HepG2 (cell line): ENCODE results near the gene DSTN. TPM values are rescaled to one million over a fixed set of nuclear protein-coding genes. Genes with fewer than 3 reads are reported as not detected.
A peak's percentile ranks its signal among the peaks of the same experiment; 100 is the strongest.

Experiments
- ADNP ChIP-seq: sonication (generic); formaldehyde crosslinking; IDR thresholded peaks from 2 replicates; pipeline ENCODE4 v1.4.0; 2020; ENCODE audit warnings: missing genetic modification reagents
- DNMT1 ChIP-seq: sonication (generic); formaldehyde crosslinking; IDR thresholded peaks from 2 replicates; pipeline ENCODE4 v1.5.1; 2020; ENCODE audit warnings: mild to moderate bottlenecking, missing genetic modification reagents
- DRAP1 ChIP-seq: IDR thresholded peaks from 2 replicates; pipeline ENCODE4 v1.6.1; 2016; ENCODE audit warnings: missing genetic modification reagents, missing compliant biosample characterization
- HNF1A ChIP-seq, 2 experiments: sonication (generic) in 1 of 2; formaldehyde crosslinking in 1 of 2; IDR thresholded peaks; 2 replicates each; pipeline versions ENCODE4 v1.4.0 to v1.6.1; 2016 to 2020; ENCODE audit warnings: borderline replicate concordance in 1 of 2, low read depth in 1 of 2, mild to moderate bottlenecking in 1 of 2, missing genetic modification reagents in 1 of 2
- HOXA3 ChIP-seq: sonication (generic); formaldehyde crosslinking; IDR thresholded peaks from 2 replicates; pipeline ENCODE4 v1.5.0; 2020; ENCODE audit warnings: missing genetic modification reagents
- JARID2 ChIP-seq: sonication (generic); formaldehyde crosslinking; IDR thresholded peaks from 2 replicates; pipeline ENCODE4 v1.8.1; 2023; ENCODE audit warnings: missing genetic modification reagents, inconsistent platforms; ENCODE audit not compliant: insufficient replicate concordance
- KDM4B ChIP-seq: sonication (generic); formaldehyde crosslinking; IDR thresholded peaks from 2 replicates; pipeline ENCODE4 v1.4.0; 2020; ENCODE audit warnings: missing genetic modification reagents
- KLF16 ChIP-seq, 2 experiments: sonication (generic) in 1 of 2; formaldehyde crosslinking in 1 of 2; IDR thresholded peaks; 2 replicates each; pipeline versions ENCODE4 v1.6.1 to v1.8.0; 2016 to 2023; ENCODE audit warnings: missing genetic modification reagents in 2 of 2, missing compliant biosample characterization in 1 of 2
- MTF2 ChIP-seq: sonication (generic); formaldehyde crosslinking; IDR thresholded peaks from 2 replicates; pipeline ENCODE4 v1.5.0; 2020; ENCODE audit warnings: missing genetic modification reagents, borderline replicate concordance
- SIX4 ChIP-seq: sonication (generic); formaldehyde crosslinking; IDR thresholded peaks from 2 replicates; pipeline ENCODE4 v1.4.0; 2020; ENCODE audit warnings: missing genetic modification reagents
- SNRNP70 ChIP-seq: fragments of 200-400 bp; formaldehyde crosslinking; IDR thresholded peaks from 2 replicates; pipeline ENCODE4 v1.6.1; 2017; ENCODE audit warnings: mild to moderate bottlenecking, low read depth, low read length, moderate library complexity
- SOX13 ChIP-seq, 3 experiments: fragments of 450-650 bp in 1 of 3; sonication (generic) in 1 of 3; formaldehyde crosslinking in 1 of 3; IDR thresholded peaks in 2 of 3; conservative IDR thresholded peaks in 1 of 3; 2 replicates each; pipeline versions ENCODE4 v1.5.0 to v1.6.1; 2016 to 2020; ENCODE audit warnings: antibody characterized with exemption in 1 of 3, mild to moderate bottlenecking in 1 of 3, missing compliant biosample characterization in 1 of 3, missing genetic modification reagents in 1 of 3, moderate library complexity in 1 of 3
- TBP ChIP-seq: sonication (generic); formaldehyde crosslinking; IDR thresholded peaks from 2 replicates; pipeline ENCODE4 v1.5.0; 2020; ENCODE audit warnings: missing genetic modification reagents
- TSC22D2 ChIP-seq: sonication (generic); formaldehyde crosslinking; IDR thresholded peaks from 2 replicates; pipeline ENCODE4 v1.5.1; 2020; ENCODE audit warnings: missing genetic modification reagents, mild to moderate bottlenecking, borderline replicate concordance
- ZBTB34 ChIP-seq: sonication (generic); formaldehyde crosslinking; IDR thresholded peaks from 2 replicates; pipeline ENCODE4 v1.8.0; 2022; ENCODE audit warnings: mild to moderate bottlenecking, missing genetic modification reagents
- ZGPAT ChIP-seq: IDR thresholded peaks from 2 replicates; pipeline ENCODE4 v1.6.1; 2016; ENCODE audit warnings: mild to moderate bottlenecking
- ZNF20 ChIP-seq: sonication (generic); formaldehyde crosslinking; IDR thresholded peaks from 2 replicates; pipeline ENCODE4 v1.4.0; 2020; ENCODE audit warnings: mild to moderate bottlenecking, moderate library complexity, missing genetic modification reagents
- ZNF292 ChIP-seq: sonication (generic); formaldehyde crosslinking; IDR thresholded peaks from 2 replicates; pipeline ENCODE4 v1.8.1; 2022; ENCODE audit warnings: mild to moderate bottlenecking, low read depth, missing genetic modification reagents, borderline replicate concordance
- ZNF772 ChIP-seq: sonication (generic); formaldehyde crosslinking; IDR thresholded peaks from 2 replicates; pipeline ENCODE4 v1.5.0; 2020; ENCODE audit warnings: mild to moderate bottlenecking, missing genetic modification reagents
- polyA plus RNA-seq, 8 experiments: library from polyadenylated mRNA; depleted of rRNA in 3 of 8; stranded (reverse) in 7 of 8; unstranded in 1 of 8; fragments of >200 nt; fragmentation: Illumina TruSeq in 4 of 8; extraction: Trizol in 4 of 8; gene quantifications; 2 replicates each; pipeline versions ENCODE4 v1.2.1 to v1.2.3, GENCODE V29; 2011 to 2016; ENCODE audit warnings: low read depth in 4 of 8, missing spikeins in 1 of 8, mixed read lengths in 1 of 8; ENCODE audit not compliant: insufficient read depth in 1 of 8
- total RNA-seq, 5 experiments: library from RNA; depleted of rRNA; stranded (reverse); fragments of >200 nt; fragmentation: Illumina TruSeq; extraction: Trizol; gene quantifications; 2 replicates each; pipeline ENCODE4 v1.2.3, GENCODE V29; 2016; ENCODE audit warnings: low read depth in 1 of 5

Gene DSTN
- total and polyA plus RNA-seq, 2 of the 13 experiments (the other 11 are each of a cell fraction or from before 2014, with no cell fraction given): 27.6 to 106 TPM

GRCh38 chr20:17530716-17531664 lies 38.9 kb upstream of the DSTN start, which contains the start of gene BFSP1 (continued):
- TF ChIP-seq HNF1A (IDR thresholded peaks at IDR 0.05; ENCODE audit: low read depth): no peak
- TF ChIP-seq HNF1A (CRISPR knock-in tag; IDR thresholded peaks at IDR 0.05; ENCODE audit: borderline replicate concordance): no peak
- 0 out of 4 replicates have a peak, but pooled peaks of 1 of the 2 experiments have one; percentile 52 for TF ChIP-seq KLF16 (CRISPR knock-in tag; IDR thresholded peaks at IDR 0.05)
- peak; percentile 89 for TF ChIP-seq MTF2 (CRISPR knock-in tag)
- TF ChIP-seq TSC22D2 (CRISPR knock-in tag): peak; percentile 93; the same call in 1 of the 2 replicates
- TF ChIP-seq JARID2 (CRISPR knock-in tag): peak; percentile 15
- TF ChIP-seq ZNF772 (CRISPR knock-in tag): peak; percentile 48; the same call in 1 of the 2 replicates
- peak; percentile 83; the same call in 1 of the 2 replicates for TF ChIP-seq KDM4B
- TF ChIP-seq SIX4 (CRISPR knock-in tag): no peak
- peak; percentile 26; the same call in 1 of the 2 replicates for TF ChIP-seq DNMT1
- TF ChIP-seq ZNF292 (CRISPR knock-in tag): 0 out of 2 replicates have a peak, but pooled peaks have one; percentile 26
- TF ChIP-seq ADNP: no peak; the same call in 1 of the 2 replicates
- TF ChIP-seq SNRNP70: no peak
- TF ChIP-seq ZBTB34 (CRISPR knock-in tag): peak; percentile 58; the same call in 1 of the 2 replicates
- TF ChIP-seq ZGPAT (CRISPR knock-in tag): peak; percentile 85; the same call in 1 of the 2 replicates
- TF ChIP-seq SOX13 (IDR thresholded peaks at IDR 0.05): 0 out of 2 replicates have a peak, but pooled peaks have one; percentile 22
- TF ChIP-seq SOX13 (CRISPR knock-in tag; conservative IDR thresholded peaks at IDR 0.05 in 1 of 2, IDR thresholded peaks at IDR 0.05 in 1 of 2): peak in 1 of 2 experiments; percentile 39; a peak in 1 of 4 replicates
- no peak for TF ChIP-seq ZNF20 (CRISPR knock-in tag)
- TF ChIP-seq HOXA3 (CRISPR knock-in tag): peak; percentile 60; the same call in 1 of the 2 replicates
- 0 out of 2 replicates have a peak, but pooled peaks have one; percentile 10 for TF ChIP-seq DRAP1 (CRISPR knock-in tag)
- TF ChIP-seq TBP: no peak
